IMR-90 (cell line): ENCODE data around the gene OR51I2. TPM values are rescaled to one million over a fixed set of nuclear protein-coding genes. Genes with fewer than 3 reads are reported as not detected.

Experiments used
- ATAC-seq: fragments of 200-7000 bp; cut with Tn5 transposase; 2 replicates; pipeline ENCODE4 v1.9.1; 2020; ENCODE audit warnings: low read depth, mild to moderate bottlenecking, moderate library complexity
- BruUV-seq: library from RNA; stranded (reverse); fragments of 400-500 nt; replicated peaks from 2 replicates; lab custom pipeline; 2021; lab: Mats Ljungman, UMichigan
- CTCF ChIA-PET: fragments of 300-600 bp; formaldehyde crosslinking; extraction: SDS; loops from one replicate; lab custom pipeline; 2021; ENCODE audit warnings: antibody characterized with exemption; lab: Yijun Ruan, JAX
- POLR2A ChIA-PET: fragments of 300-600 bp; sonication (Branson Sonifier 250); formaldehyde crosslinking; loops from one replicate; lab custom pipeline; 2022; ENCODE audit warnings: antibody characterized with exemption; ENCODE audit not compliant: unreplicated experiment; lab: Charles Lee
- DNase-seq: peaks from one replicate; pipeline ENCODE4 v3.0.0; 2013
- H2AFZ ChIP-seq: replicated peaks from 2 replicates; pipeline ENCODE3; 2013; ENCODE audit warnings: low read length, mild to moderate bottlenecking; ENCODE audit not compliant: poor library complexity
- H2AK5ac ChIP-seq: 2 replicates; pipeline ENCODE4 v1.6.1; 2013; ENCODE audit warnings: low read depth, low read length, inconsistent platforms
- H2AK9ac ChIP-seq: replicated peaks from 2 replicates; pipeline ENCODE3; 2013; ENCODE audit warnings: mild to moderate bottlenecking, low read depth, low read length, moderate library complexity; ENCODE audit not compliant: poor library complexity
- H2BK120ac ChIP-seq: 2 replicates; pipeline ENCODE4 v1.6.1; 2013; ENCODE audit warnings: low read depth, low read length, inconsistent platforms
- H2BK15ac ChIP-seq: 3 replicates; pipeline ENCODE4 v1.6.1; 2013; ENCODE audit warnings: low read depth, low read length, inconsistent platforms
- H2BK20ac ChIP-seq: 2 replicates; pipeline ENCODE4 v1.6.1; 2013; ENCODE audit warnings: low read depth, mild to moderate bottlenecking, inconsistent platforms, low read length, moderate library complexity
- H2BK5ac ChIP-seq: 2 replicates; pipeline ENCODE4 v1.6.1; 2013; ENCODE audit warnings: mild to moderate bottlenecking, low read depth, low read length, inconsistent platforms; ENCODE audit not compliant: poor library complexity, severe bottlenecking
- H3K14ac ChIP-seq: replicated peaks from 2 replicates; pipeline ENCODE4 v1.6.1; 2013; ENCODE audit warnings: low read depth, low read length, inconsistent platforms
- H3K18ac ChIP-seq: 2 replicates; pipeline ENCODE4 v1.6.1; 2013; ENCODE audit warnings: low read depth, low read length, control low read depth
- H3K23ac ChIP-seq: 2 replicates; pipeline ENCODE4 v1.6.1; 2013; ENCODE audit warnings: low read depth, low read length, inconsistent platforms
- H3K27ac ChIP-seq: 2 replicates; pipeline ENCODE4 v1.5.1; 2013; ENCODE audit warnings: mild to moderate bottlenecking, control low read depth, low read length; ENCODE audit not compliant: insufficient read depth
- H3K27me3 ChIP-seq: 2 replicates; pipeline ENCODE4 v1.6.1; 2013; ENCODE audit warnings: low read length; ENCODE audit not compliant: control insufficient read depth, insufficient read depth
- H3K36me3 ChIP-seq: 2 replicates; pipeline ENCODE4 v1.6.1; 2013; ENCODE audit warnings: low read length, mixed read lengths; ENCODE audit not compliant: control insufficient read depth, insufficient read depth
- H3K4ac ChIP-seq: 2 replicates; pipeline ENCODE4 v1.6.1; 2013; ENCODE audit warnings: low read depth, low read length, inconsistent platforms
- H3K4me1 ChIP-seq: 2 replicates; pipeline ENCODE4 v1.6.1; 2013; ENCODE audit warnings: low read length, mixed read lengths; ENCODE audit not compliant: control insufficient read depth, insufficient read depth
- H3K4me2 ChIP-seq: 2 replicates; pipeline ENCODE4 v1.6.1; 2013; ENCODE audit warnings: low read depth, mild to moderate bottlenecking, control low read depth, low read length, moderate library complexity
- H3K4me3 ChIP-seq: 2 replicates; pipeline ENCODE4 v1.5.1; 2013; ENCODE audit warnings: low read depth, mild to moderate bottlenecking, control low read depth, low read length, moderate library complexity; ENCODE audit not compliant: insufficient read depth
- H3K56ac ChIP-seq: 2 replicates; pipeline ENCODE4 v1.6.1; 2013; ENCODE audit warnings: low read length, inconsistent platforms; ENCODE audit not compliant: insufficient read depth; ENCODE audit errors: extremely low read depth
- H3K79me1 ChIP-seq, 2 experiments: 2 replicates each; pipeline ENCODE4 v1.6.1; 2013; ENCODE audit warnings: low read length in 2 of 2, inconsistent platforms in 1 of 2, low read depth in 1 of 2
- H3K9ac ChIP-seq: 2 replicates; pipeline ENCODE4 v1.6.1; 2013; ENCODE audit warnings: low read depth, low read length, control low read depth
- H3K9me1 ChIP-seq: 2 replicates; pipeline ENCODE4 v1.6.1; 2013; ENCODE audit warnings: low read length, inconsistent platforms; ENCODE audit not compliant: insufficient read depth
- H3K9me3 ChIP-seq: 2 replicates; pipeline ENCODE4 v1.6.1; 2013; ENCODE audit warnings: low read length; ENCODE audit not compliant: control insufficient read depth, insufficient read depth
- H4K20me1 ChIP-seq: 2 replicates; pipeline ENCODE4 v1.6.1; 2013; ENCODE audit warnings: low read length, inconsistent platforms; ENCODE audit not compliant: insufficient read depth
- H4K5ac ChIP-seq: 2 replicates; pipeline ENCODE4 v1.6.1; 2013; ENCODE audit warnings: mild to moderate bottlenecking, low read depth, low read length, control low read depth
- H4K8ac ChIP-seq, 2 experiments: 2 replicates each; pipeline ENCODE4 v1.6.1; 2013; ENCODE audit warnings: low read depth in 2 of 2, low read length in 2 of 2, control low read depth in 1 of 2, inconsistent platforms in 1 of 2
- H4K91ac ChIP-seq: 2 replicates; pipeline ENCODE4 v1.6.1; 2013; ENCODE audit warnings: low read depth, low read length, inconsistent platforms; ENCODE audit not compliant: insufficient read depth
- MAFK ChIP-seq: IDR thresholded peaks from 2 replicates; pipeline ENCODE4 v1.6.1; 2012; ENCODE audit warnings: low read depth, low read length, improper control_type of control experiment
- RFX5 ChIP-seq: IDR thresholded peaks from 2 replicates; pipeline ENCODE4 v1.8.0; 2012; ENCODE audit warnings: low read depth, mild to moderate bottlenecking, low read length, moderate library complexity
- WGBS, 2 experiments: methylation state at CpG; one replicate each; pipeline versions ENCODE4 v1.1.5 to v1.1.7; 2013; ENCODE audit warnings: missing lambda C conversion rate in 2 of 2; ENCODE audit not compliant: insufficient read length in 1 of 2; ENCODE audit errors: extremely low coverage in 2 of 2; 5-methylcytosine and 5-hydroxymethylcytosine counted together
- dilution Hi-C: fragments of 300-500 bp; cut with HindIII; formaldehyde crosslinking; loops from one replicate; pipeline ENCODE4 v1.14.3; 2018; ENCODE audit warnings: low sequenced_read_pairs; ENCODE audit not compliant: unreplicated experiment
- in situ Hi-C: fragments of 300-500 bp; cut with MboI; formaldehyde crosslinking; loops from 3 replicates; pipeline ENCODE4 v1.14.3; 2019; ENCODE audit warnings: low sequenced_read_pairs, inconsistent platforms, mixed read lengths
- intact Hi-C: fragments of 100-400 bp; cut with micrococcal nuclease; formaldehyde crosslinking; loops from 2 replicates; pipeline ENCODE4 v1.10.0; 2022
- polyA plus RNA-seq, 3 experiments: library from polyadenylated mRNA; depleted of rRNA; stranded (reverse); fragments of >200 nt; gene quantifications; 2 replicates each; pipeline ENCODE4 v1.2.3, GENCODE V29; 2012; ENCODE audit warnings: low replicate concordance in 1 of 3
- total RNA-seq: library from RNA; depleted of rRNA; stranded (reverse); fragments of >200 nt; gene quantifications from 2 replicates; pipeline ENCODE4 v1.2.3, GENCODE V29; 2012

OR51I2 gene
- total and polyA plus RNA-seq, 2 of the 4 experiments (the other 2 are of a cell fraction): not detected

GRCh38 chr11:5443835-5444393 is 5.2 kb upstream of the OR51I2 start:
- H3K4me1 ChIP-seq: no peaks in the 10 kb centered on the region
- H4K20me1 ChIP-seq: no peaks in the 10 kb centered on the region
- ATAC-seq: no peak
- H4K8ac ChIP-seq: no peak overlapping the region
- H3K18ac ChIP-seq: no peak overlapping the region
- no peak overlapping the region for H3K4me3 ChIP-seq
- ChIA-PET CTCF (no interaction called here), POLR2A (no interaction called here)
- no peak overlapping the region for H3K23ac ChIP-seq
- H4K5ac ChIP-seq: no peak overlapping the region
- no peak overlapping the region for H3K4ac ChIP-seq
- H2BK5ac ChIP-seq: no peak overlapping the region
- no peak overlapping the region for H2BK15ac ChIP-seq
- no peaks in the 10 kb centered on the region for H3K36me3 ChIP-seq
- H2BK120ac ChIP-seq: no peak overlapping the region
- H2BK20ac ChIP-seq: no peak overlapping the region
- H3K9me1 ChIP-seq: no peaks in the 10 kb centered on the region
- H3K56ac ChIP-seq: no peak overlapping the region
- H2AK5ac ChIP-seq: no peak overlapping the region
- H4K91ac ChIP-seq: no peak overlapping the region
- no peak overlapping the region for H2AFZ ChIP-seq
- no peak overlapping the region for H3K9ac ChIP-seq
- H3K4me2 ChIP-seq: no peak overlapping the region
- no peak for DNase-seq
- in situ Hi-C loops (no loop called here), dilution Hi-C loops (no loop called here), intact Hi-C loops (no loop called here)
- H3K27ac ChIP-seq: no peak overlapping the region
- BruUV-seq: no TSS peak
- H3K9me3 ChIP-seq: no peaks in the 10 kb centered on the region
- H3K14ac ChIP-seq: no peak overlapping the region
- peak; percentile 59; the same call in 1 of the 2 replicates for TF ChIP-seq MAFK
- no peak for TF ChIP-seq RFX5
- H3K27me3 ChIP-seq: no peaks in the 10 kb centered on the region
- no peaks in the 10 kb centered on the region for H3K79me1 ChIP-seq
- WGBS, 2 experiments: no CpG with 5 or more reads among the region's 2 CpGs
- H2AK9ac ChIP-seq: no peak overlapping the region
